Measurements from ENCODE around the gene SPON1. TPM values are rescaled to one million over a fixed set of nuclear protein-coding genes. Genes with fewer than 3 reads are reported as not detected.

SPON1 gene
- total and polyA plus RNA-seq, 4 donors = 0.72 to 4.9 (median 1.2) TPM

DNA sequence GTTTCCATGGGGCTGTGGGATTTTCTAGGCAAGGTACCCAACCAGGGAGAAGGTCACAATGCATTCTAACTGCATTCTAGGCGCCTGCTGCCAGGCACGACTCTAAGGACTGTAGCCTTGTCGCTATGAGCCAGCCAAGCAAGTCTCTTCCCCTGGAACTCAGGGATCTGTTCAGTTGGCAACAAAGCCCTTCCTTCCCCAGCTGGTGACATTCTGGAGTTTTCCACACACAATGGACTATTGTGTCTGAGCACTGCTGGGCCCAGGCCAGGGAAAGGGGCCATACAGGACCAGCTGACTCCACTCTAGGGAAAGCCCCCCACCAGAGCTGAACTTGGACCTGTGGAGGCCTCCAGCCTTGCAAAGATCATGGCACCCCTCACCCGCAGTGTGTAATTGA lies 279.7 kb downstream of the SPON1 start:
- TF ChIP-seq NR2F2 (IDR thresholded peaks at IDR 0.05) (no peak), SP1 (IDR thresholded peaks at IDR 0.05) (no peak), FOXA2 (IDR thresholded peaks at IDR 0.05) (no peak), TAF1 (conservative IDR thresholded peaks at IDR 0.05) (no peak), RAD21 (IDR thresholded peaks at IDR 0.05) (no peak)
- TF ChIP-seq, protein P1, sequence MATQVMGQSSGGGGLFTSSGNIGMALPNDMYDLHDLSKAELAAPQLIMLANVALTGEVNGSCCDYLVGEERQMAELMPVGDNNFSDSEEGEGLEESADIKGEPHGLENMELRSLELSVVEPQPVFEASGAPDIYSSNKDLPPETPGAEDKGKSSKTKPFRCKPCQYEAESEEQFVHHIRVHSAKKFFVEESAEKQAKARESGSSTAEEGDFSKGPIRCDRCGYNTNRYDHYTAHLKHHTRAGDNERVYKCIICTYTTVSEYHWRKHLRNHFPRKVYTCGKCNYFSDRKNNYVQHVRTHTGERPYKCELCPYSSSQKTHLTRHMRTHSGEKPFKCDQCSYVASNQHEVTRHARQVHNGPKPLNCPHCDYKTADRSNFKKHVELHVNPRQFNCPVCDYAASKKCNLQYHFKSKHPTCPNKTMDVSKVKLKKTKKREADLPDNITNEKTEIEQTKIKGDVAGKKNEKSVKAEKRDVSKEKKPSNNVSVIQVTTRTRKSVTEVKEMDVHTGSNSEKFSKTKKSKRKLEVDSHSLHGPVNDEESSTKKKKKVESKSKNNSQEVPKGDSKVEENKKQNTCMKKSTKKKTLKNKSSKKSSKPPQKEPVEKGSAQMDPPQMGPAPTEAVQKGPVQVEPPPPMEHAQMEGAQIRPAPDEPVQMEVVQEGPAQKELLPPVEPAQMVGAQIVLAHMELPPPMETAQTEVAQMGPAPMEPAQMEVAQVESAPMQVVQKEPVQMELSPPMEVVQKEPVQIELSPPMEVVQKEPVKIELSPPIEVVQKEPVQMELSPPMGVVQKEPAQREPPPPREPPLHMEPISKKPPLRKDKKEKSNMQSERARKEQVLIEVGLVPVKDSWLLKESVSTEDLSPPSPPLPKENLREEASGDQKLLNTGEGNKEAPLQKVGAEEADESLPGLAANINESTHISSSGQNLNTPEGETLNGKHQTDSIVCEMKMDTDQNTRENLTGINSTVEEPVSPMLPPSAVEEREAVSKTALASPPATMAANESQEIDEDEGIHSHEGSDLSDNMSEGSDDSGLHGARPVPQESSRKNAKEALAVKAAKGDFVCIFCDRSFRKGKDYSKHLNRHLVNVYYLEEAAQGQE (IDR thresholded peaks at IDR 0.05) = no peak
- H3K4me1 ChIP-seq (ENCODE audit: control insufficient read depth in 4 of 4, insufficient read depth in 4 of 4, low read length in 3 of 4) = no peaks in the 10 kb centered on the region
- H3K27me3 ChIP-seq (ENCODE audit: control insufficient read depth in 4 of 4, insufficient read depth in 4 of 4, low read length in 3 of 4) = peaks cover 0 to 2% (median 0%) of the 10 kb centered on the region in 4 donors
- no peaks in the 10 kb centered on the region for H3K9me3 ChIP-seq (ENCODE audit: control insufficient read depth in 4 of 4, low read length in 3 of 4)
- H3K9ac ChIP-seq (ENCODE audit: low read depth in 1 of 2, low read length in 2 of 2) = no peak overlapping the region
- H3K27ac ChIP-seq (ENCODE audit: low read depth in 1 of 2, low read length in 2 of 2) = no peak overlapping the region
- WGBS = 65% methylated on average over 4 of the region's 4 CpGs
- H3K36me3 ChIP-seq (ENCODE audit: control insufficient read depth in 4 of 4, insufficient read depth in 3 of 4, low read depth in 1 of 4, low read length in 3 of 4) = no peaks in the 10 kb centered on the region
- H3K4me3 ChIP-seq (ENCODE audit: low read depth in 1 of 3, low read length in 3 of 3) = no peak overlapping the region
- DNase-seq (ENCODE audit: low spot score) = no peak

DNA sequence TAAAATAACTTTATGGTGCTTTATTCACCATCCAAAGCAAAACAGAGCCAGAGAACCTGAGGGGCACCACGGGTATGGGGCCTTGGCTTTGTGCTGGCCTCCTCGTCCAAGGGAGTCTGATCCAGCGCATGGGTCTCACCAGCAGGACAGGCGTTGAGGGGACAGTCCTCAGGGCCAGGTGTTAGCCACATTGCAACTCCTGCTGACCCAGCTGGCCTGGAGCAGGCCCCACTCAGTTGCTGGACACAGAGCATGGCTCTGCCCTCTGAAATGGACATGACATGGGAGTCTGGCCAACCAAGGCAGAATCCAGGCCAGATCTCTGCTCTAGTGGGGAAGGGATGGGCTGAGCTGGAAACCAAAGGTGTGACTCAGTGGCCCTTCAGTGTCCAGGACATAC lies 280.2 kb downstream of the SPON1 start:
- no peaks in the 10 kb centered on the region for H3K4me1 ChIP-seq (ENCODE audit: control insufficient read depth in 4 of 4, insufficient read depth in 4 of 4, low read length in 3 of 4)
- no peak for TF ChIP-seq MAX (IDR thresholded peaks at IDR 0.05)
- no peak for TF ChIP-seq ZBTB33 (IDR thresholded peaks at IDR 0.05)
- no peak for TF ChIP-seq TAF1 (conservative IDR thresholded peaks at IDR 0.05)
- TF ChIP-seq CTCF (IDR thresholded peaks at IDR 0.05; ENCODE audit: low read depth, low read length, missing input control) = no peak
- no peak for TF ChIP-seq SP1 (IDR thresholded peaks at IDR 0.05)
- no peak for TF ChIP-seq GABPA (IDR thresholded peaks at IDR 0.05 in 1 of 2, conservative IDR thresholded peaks at IDR 0.05 in 1 of 2)
- peaks cover 0 to 2% (median 0%) of the 10 kb centered on the region in 4 donors for H3K27me3 ChIP-seq (ENCODE audit: control insufficient read depth in 4 of 4, insufficient read depth in 4 of 4, low read length in 3 of 4)
- H3K27ac ChIP-seq (ENCODE audit: low read depth in 1 of 2, low read length in 2 of 2) = no peak overlapping the region
- DNase-seq (ENCODE audit: low spot score) = no peak
- no peaks in the 10 kb centered on the region for H3K9me3 ChIP-seq (ENCODE audit: control insufficient read depth in 4 of 4, low read length in 3 of 4)
- H3K9ac ChIP-seq (ENCODE audit: low read depth in 1 of 2, low read length in 2 of 2) = no peak overlapping the region
- H3K4me3 ChIP-seq (ENCODE audit: low read depth in 1 of 3, low read length in 3 of 3) = no peak overlapping the region
- no peaks in the 10 kb centered on the region for H3K36me3 ChIP-seq (ENCODE audit: control insufficient read depth in 4 of 4, insufficient read depth in 3 of 4, low read depth in 1 of 4, low read length in 3 of 4)
- WGBS = 96% methylated on average over 4 of the region's 4 CpGs
